GM18499 (cell line): ENCODE measurements around the gene LRCOL1.

Source experiments
- ATAC-seq: cut with Tn5 transposase; IDR thresholded peaks from one replicate; pipeline ENCODE4 v1.9.1; 2021; ENCODE audit warnings: moderate number of reproducible peaks; ENCODE audit not compliant: insufficient read depth, unreplicated experiment

The LRCOL1 gene

DNA sequence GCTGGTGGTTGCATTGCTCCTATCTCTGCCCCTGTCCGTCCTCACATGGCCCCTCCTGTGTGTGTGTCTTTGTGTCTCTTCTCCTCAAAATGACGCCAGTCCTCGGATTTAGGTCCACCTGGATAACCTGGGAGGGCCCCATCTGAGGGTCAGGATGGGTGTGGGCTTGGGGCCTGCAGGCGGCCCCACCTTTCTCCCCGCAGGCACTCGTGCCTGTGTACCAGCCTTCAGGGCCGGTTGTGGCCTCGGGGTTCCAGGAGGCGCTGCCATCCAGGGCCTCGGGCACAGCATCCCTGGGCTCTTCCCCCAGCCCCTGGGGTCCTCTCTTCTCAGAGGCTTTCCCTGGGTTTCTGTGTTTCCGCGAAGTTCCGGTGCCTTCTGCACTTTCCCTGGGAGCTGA, 54.7 kb downstream of the LRCOL1 start:
- no peak for ATAC-seq

DNA sequence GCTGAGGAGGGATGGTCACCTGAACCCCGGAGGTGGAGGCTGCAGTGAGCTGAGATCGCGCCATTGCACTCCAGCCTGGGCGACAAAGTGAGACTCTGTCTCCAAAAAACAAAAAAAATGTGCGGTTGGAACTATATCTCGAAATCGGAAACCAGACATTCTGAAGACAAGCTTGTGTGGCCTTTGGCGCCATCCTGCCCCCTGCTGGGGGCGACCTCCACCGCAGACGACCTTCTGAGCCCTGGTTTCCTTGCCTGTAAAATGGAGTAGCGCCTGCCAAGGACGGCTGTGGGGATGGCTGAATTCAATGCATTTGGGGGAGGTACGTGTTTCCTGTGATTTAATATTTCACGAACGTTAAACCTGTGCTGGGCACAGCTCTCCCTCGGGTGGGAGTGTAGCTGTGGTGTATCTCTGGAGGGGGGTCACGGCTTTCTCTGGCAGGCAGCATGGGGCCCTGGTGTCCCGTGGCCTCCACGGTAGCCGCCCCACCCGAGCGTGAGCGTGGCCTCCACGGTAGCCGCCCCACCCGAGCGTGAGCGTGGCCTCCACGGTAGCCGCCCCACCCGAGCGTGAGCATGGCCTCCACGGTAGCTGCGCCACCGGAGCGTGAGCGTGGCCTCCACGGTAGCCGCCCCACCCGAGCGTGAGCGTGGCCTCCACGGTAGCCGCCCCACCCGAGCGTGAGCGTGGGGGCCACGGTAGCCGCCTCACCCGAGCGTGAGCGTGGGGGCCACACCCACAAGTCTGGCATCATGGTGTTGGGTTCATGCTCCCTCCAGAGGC, 55.3 kb downstream of the LRCOL1 start:
- ATAC-seq = no peak
